Left renal cortex interstitium (tissue), 4 donors: Measurements from ENCODE around the gene NR2F1-AS1. TPM values are rescaled to one million over a fixed set of nuclear protein-coding genes. Genes with fewer than 3 reads are reported as not detected.

ENCODE experiments used
- DNase-seq, 4 donors: peaks; one replicate each; pipeline ENCODE4 v3.0.0-alpha.2; 2013; ENCODE audit warnings: low read depth in 4 of 4, low spot score in 2 of 4, missing footprints in 1 of 4
- polyA plus RNA-seq, 4 donors: library from polyadenylated mRNA; unstranded; fragments of 120-200 nt; gene quantifications; one replicate each; pipeline ENCODE4 v1.2.1, GENCODE V29; 2013; ENCODE audit not compliant: insufficient read length in 4 of 4

Gene NR2F1-AS1
- polyA plus RNA-seq, 4 donors, result 52.7 to 58.5 (median 55.7) TPM

DNA sequence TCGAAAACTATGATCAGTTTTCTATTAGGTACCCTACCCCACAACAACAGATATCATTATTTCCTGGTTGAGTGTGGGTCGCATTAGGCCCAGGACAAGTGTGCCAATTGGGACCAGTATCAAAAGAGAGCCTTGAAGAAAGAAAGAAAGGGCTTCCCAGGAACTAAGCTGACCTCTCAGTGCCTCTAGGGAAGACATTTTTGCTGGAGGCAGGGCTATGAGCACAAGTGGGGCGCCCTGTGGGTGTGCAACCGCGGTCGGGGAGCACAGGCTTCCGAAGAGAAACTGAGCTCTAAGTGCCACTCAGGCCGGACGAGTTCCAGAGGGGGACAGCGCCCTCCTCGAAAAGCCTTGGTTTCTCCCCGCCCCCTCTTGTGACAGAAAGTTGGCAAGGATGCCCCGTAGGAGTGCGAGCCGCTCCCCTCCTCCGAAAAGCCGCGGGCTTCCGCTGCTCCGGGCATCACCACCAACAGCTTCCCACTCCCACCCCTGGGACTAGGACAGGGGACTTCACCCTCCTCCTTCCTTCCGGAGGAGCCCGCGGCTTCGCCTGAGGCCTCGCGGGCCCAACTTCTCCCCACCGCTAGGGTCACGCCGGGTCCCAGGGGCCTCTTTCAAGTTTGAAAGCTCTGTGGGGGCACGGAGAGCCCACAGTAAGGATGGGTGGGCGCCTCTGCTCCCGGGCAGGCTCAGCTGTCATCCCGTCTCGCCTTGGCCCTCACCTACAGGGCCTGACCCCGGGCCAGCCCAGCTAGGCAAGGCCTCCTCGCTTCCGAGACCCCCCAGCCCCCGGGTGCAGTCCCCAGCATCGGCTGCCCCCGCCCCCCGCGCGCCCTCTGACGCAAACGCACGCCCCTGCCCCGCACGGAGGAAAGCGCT is 2.0 kb downstream of the NR2F1-AS1 start:
- peak in 3 of 4 donors; percentile 74 to 81 (median 75) for DNase-seq

- peak in 2 of 4 donors; percentile 38 to 75 for DNase-seq
These were observed 2.9 kb downstream of the NR2F1-AS1 start for GRCh38 chr5:93577854-93578812.

DNA sequence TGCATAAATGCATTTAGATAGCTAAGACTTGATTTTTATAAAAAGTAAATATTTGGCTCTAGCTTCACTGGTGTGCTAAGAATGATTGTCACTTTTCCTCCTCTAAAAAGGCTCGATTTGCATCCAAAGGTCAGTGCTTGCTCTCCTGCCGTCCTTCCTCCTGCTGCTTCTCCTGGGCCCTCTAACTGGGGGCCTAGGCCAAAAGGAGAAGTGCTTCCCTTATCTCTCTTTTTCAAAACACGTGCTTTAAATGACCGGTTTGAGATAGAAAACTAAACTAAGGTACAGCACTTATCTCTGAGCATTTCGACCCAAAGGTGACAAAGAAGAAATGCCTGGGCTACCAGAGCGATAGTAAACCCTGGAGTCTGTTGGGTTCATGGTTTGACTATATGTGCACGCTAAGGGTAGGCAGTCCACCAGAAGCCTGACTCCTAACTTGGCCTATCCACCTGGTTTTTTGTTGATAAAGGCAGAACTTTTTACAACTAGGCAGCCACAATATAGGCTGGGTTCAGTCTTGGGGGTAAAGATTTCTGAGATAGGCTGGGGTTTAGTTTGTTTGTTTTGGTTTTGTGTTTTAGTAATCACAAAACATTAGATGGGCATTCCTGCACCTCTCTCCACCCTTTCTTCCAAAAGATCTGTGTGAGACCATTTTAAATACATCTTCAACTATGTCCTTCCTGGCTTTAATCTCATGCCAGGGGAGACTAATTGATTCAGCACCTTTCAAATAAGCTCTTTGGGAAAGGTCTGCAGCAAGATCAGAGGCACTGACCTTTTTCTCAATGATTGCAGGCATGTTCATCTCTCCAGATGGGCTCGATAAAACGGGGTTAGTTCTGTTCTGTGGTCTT is 3.8 kb downstream of the NR2F1-AS1 start:
- peak in 2 of 4 donors; percentile 29 to 43 for DNase-seq

DNA sequence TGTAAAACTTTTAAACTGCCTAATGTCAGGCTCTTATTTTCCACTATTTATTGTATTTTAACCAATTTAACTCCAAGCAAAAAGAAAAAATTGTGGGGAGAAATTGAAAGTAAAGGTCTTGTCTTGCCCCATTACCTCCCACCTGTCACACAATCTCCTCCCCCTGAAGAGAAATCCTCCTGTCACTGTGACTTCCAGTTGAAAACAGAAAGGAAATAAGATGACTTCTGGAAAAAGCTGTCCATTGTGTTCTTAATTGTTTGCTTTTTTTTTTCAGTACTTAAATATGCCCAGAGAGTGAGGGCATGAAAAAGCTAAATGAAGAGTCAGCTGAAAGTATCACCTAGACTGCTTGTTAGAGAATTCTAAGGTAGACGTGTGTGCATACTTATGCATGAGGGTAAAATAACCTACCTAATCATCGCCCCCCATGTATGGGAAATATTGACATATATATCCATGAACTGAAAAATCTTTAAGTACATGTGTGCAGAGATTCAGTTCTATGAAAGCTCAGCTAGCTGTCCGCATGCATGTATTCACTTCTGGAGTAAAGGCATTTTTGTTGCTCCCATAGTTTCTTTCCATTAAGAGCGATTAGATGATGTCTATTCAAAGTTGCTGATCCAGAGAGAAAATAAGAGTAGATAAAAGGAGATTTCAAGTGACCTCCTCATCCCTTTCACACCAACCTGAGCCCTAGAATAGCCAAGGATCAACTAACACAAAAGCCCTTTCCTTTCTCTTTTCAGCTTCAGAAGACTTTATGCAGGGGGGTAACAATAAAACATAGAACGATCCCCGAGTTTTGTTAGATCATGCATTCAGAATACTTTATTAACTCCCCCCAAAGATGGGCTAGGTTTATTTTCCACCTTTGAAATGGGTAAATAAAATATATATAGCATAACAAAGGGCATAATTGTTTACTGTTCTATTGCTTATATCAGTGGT is 5.3 kb downstream of the NR2F1-AS1 start:
- peak in 2 of 4 donors; percentile 25 to 53 for DNase-seq

DNA sequence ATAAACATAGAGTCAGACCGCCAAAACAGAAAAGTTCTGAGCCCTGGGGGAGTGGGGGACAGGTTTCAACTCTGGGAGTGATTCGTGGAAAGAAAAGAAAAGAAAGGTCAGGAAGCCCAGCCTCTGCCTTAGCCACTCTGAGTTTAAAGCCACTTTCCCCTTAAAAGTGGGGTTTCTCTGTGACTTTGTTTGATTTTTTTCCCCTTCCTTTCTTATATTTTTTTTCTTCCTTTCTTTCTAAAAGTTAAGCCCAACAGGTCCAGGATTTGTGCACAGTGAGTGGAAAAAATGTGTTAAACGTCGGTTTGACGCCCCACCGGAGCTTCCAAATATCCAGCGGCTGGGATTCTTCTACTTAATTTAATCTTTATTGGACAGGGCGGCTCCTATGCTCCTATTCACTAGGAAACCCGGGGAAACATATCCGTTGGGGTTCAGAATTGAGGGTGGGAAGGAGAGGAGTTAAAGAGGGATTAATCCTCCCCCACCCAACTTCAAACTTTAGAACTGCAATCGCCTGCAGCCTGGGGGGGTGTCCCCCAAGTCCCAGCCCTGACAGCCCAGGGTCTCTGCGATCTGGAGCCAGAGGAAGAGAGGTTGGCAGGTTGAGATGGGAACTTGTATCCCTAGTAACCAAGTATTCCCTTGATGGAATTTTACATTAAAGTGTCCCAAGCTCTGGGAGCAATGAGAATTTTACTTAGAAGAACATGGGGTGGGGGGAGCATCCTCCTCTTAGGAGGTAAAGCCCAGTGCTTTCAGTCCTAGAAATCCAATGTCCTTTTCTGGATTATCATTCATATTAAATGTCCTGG is 6.3 kb downstream of the NR2F1-AS1 start:
- peak in 2 of 4 donors; percentile 24 to 65 for DNase-seq

- peak in 1 of 4 donors; percentile 64 for DNase-seq
These were observed 7.4 kb downstream of the NR2F1-AS1 start for GRCh38 chr5:93573354-93574351.

DNA sequence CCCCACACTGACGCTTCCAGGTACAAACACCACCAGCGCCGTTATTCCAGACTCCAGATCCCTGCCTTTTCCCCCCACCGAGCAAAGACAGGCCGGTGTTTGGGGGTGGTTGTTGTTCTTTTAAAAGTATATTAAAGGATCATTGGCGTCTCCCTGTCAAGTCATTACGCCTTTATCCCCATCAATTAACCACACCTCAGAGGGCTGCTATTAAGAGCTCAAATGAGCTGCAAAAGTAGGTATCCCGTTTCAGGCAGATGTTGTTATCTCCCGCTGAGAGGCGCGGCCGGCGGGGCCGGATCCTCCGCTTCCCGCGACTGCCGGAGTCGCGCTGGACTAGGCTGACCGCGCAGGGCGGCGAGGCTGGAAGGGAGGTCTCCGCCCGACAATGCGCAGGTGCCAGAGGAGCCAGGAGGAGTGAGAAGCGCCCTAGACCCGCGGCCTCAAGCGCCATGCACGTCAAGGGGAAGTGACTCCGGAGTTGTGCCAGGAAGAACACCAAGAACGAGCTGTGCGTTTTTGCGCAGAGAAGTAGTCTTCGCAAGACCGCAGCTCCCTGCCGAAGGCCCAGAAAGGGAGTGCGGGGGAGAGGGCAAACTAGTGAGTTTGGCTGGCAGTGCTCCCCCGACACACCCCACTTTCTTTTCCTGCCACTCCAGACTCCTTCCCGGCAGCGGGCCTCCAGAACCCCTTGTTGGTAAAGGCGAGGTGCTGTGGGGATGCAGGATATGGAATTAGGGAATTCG is 8.2 kb downstream of the NR2F1-AS1 start:
- peak in 2 of 4 donors; percentile 50 to 80 for DNase-seq

DNA sequence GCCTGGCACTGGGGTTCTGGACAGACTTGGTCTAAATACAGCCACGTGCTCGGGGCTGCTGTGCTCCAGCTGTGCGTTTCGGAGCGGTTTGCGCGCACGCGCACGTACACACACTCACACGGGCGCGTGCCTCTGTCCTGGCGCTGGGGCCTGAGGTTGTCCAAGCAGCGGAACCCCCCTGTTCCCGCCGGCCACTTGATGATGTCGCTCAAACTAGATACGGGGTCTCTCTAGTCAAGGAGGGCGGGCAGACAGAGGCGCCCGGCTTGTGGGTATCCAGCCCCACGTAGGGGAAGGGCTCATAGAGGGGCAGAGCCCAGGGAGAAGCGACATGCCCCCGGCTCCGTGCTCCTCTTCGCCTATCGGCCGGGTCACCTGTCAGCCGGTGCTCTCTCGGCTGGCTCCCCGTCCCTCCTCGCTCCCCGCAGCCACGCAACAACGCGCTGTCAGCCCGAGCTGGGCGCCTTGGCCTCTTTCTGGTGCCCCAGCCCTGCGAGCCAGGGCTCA is 8.9 kb downstream of the NR2F1-AS1 start:
- peak in 2 of 4 donors; percentile 23 to 48 for DNase-seq

DNA sequence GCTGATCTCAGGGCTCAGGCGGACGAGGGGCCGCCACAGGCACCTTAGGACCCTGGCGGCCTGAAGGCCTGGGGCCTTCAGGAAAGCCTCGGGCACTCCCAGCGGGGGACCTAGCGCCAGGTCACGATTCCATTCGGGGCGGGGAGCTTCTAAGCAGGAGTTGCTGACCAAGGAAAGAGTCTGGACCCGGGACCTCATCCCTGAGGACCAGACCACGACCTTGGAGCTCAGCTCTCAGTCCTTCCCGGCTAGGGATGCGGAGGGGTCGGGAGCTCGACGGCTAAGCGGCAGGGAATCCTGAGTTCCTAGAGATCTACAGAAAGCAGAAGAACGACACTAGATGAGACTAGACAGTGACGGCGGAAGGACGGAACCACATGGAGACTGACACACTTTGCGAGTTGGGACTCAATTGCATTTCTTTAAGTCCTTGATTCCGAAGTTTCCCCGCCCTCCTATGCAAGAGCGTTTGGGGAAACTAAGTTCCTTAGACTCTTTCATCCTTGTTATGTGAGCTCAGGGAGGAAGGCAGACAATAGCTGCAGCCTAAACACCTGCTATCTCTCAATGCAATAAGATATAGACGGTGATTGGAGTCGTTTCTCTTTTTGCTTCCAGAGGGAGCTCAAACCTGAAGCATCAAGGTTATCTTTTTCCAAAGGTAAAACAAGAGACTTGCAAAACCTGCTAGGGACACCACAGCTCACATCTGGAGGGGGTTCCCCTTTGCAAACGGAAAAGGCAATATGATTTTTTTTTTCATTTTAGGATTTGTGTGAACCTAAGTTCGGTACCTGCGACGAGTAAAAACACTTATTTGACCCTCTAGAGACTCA is 9.7 kb downstream of the NR2F1-AS1 start:
- DNase-seq, result peak in 1 of 4 donors; percentile 31

DNA sequence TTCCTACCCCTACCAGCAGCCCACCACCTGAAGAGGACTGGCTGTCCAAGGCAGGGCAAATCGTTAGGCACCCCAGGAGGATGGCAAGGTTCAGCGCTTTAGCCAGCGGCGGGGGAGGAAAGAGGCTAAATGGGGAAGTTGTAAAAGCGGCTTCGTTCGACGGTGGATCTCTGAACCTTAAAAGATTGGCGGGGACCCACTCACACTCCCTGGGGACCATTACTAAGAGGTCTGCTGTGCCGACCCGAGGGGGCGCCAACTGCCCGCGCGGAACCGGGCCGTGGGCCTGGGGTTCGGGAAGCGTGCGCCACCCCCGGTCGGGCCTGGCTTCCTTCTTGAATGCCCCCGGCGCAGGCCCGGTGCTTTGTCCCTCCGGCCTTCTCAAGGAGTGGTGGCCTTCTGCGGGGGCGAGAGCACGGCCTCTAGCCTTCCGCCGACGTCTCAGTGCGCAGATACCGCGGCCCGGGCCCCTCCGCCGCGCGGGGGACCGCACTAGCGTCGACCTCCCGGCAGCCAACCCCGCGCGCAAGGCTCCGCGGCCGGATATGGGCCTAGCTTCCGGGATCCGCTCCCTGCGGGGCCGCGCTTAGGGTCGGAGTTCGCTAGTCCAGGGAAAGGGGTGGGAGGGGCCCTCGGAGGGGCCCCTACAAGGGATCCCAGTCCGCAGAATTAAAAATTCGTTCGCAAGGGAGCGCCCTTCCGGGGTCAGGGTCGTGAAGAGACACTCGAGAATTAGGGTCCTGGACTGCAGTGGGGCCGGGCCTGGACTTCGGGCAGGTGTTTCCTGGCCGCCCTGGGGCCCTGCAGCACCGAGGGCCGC is 10.5 kb downstream of the NR2F1-AS1 start:
- no peak for DNase-seq

DNA sequence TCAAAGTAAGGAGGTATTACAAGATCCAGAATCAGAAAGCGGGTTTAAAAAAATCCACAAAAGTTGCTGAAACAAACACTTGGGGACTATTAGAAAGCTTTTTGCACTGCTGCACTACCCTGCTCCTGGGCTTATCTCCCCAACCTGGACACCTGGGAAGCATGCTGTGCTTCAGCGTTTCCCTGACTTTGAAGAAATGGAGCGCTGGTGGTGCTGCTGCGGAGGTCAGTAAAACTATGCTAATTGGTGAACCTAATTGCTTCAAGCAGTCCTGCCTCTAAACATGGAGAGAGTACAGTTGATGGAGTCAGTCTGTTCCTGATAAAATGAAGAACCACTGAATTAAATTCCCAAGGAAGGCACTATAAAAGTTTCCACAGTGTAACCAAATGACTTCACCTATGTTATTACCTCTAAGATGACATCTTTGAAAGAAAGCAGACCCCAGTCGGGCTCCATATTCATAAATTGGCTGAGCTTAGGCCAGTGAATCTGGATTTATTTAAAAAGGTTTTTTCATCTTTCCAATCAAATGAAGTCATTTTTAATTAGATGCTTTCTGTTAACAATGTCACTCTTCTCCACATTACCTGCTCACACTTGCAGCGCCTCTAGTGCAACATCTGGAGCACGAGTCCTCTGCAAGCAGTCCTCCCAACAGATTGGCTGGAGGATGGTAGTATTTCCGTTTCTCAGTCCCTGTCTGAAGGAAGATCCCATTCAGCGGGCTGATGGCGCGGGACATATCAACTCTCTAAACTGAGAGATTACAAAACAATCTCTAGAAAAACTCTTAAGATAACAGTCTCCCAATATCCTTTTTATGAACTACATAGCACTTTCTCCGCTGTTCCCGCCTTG is 11.5 kb downstream of the NR2F1-AS1 start:
- DNase-seq, result peak in 1 of 4 donors; percentile 15

- DNase-seq, result no peak
These were observed 13.6 kb downstream of the NR2F1-AS1 start for GRCh38 chr5:93567424-93567823.

DNA sequence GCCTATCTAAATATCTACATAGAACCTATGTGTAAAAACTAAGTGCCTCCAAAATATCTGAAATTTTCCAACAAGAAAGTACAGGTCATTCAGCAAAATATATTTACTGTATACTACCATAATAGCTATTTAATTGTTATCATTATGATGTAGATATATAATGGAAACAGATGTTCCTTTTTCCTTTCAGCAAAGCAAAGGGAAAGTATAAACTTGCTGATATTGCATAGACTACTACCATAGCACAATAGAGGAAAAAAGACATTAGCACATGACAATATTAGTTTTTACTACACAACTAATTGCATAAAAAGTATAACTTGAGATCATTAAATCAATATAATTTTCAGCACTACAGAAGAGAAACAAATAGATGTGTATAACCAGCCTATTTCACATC is 14.9 kb downstream of the NR2F1-AS1 start:
- no peak for DNase-seq
